ENCODE measurements around the gene WDR55.

DNA sequence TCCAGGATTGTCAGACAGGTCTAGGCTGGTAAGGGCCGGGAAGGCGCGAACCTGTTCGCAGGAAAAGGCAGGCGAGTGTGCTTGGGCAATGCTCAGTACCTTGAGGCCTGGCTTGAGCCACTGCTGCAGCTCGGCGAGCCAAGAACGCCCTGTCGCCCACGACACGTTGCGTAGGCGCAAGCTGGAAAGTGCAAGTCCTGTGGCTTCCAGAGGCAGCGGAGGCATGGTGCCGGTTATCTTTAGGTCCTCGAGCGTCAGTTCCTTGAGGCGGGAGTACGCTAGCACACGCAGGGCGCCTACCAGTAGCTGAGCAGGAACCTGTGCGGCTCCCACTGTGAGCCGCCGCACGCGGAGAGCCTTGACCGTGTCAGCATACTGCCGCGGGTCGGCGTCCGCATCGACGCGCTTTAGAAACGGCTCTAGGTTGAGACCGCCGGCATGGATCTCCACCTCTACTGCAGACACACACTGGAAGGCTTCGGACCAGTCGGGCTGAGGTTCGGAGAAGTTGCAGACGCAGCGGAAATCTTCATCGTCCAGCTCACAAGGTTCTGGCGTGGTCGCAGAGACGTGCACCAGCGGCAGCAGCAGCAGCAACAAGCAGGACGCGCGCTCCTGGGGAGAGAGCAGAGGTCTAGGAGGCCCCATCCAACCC, 32.2 kb upstream of the WDR55 start:
- no peak for TF ChIP-seq NR2F2 (IDR thresholded peaks at IDR 0.05)
- TF ChIP-seq, protein P1, sequence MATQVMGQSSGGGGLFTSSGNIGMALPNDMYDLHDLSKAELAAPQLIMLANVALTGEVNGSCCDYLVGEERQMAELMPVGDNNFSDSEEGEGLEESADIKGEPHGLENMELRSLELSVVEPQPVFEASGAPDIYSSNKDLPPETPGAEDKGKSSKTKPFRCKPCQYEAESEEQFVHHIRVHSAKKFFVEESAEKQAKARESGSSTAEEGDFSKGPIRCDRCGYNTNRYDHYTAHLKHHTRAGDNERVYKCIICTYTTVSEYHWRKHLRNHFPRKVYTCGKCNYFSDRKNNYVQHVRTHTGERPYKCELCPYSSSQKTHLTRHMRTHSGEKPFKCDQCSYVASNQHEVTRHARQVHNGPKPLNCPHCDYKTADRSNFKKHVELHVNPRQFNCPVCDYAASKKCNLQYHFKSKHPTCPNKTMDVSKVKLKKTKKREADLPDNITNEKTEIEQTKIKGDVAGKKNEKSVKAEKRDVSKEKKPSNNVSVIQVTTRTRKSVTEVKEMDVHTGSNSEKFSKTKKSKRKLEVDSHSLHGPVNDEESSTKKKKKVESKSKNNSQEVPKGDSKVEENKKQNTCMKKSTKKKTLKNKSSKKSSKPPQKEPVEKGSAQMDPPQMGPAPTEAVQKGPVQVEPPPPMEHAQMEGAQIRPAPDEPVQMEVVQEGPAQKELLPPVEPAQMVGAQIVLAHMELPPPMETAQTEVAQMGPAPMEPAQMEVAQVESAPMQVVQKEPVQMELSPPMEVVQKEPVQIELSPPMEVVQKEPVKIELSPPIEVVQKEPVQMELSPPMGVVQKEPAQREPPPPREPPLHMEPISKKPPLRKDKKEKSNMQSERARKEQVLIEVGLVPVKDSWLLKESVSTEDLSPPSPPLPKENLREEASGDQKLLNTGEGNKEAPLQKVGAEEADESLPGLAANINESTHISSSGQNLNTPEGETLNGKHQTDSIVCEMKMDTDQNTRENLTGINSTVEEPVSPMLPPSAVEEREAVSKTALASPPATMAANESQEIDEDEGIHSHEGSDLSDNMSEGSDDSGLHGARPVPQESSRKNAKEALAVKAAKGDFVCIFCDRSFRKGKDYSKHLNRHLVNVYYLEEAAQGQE (IDR thresholded peaks at IDR 0.05) = peak; percentile 9
- TF ChIP-seq, protein P2, sequence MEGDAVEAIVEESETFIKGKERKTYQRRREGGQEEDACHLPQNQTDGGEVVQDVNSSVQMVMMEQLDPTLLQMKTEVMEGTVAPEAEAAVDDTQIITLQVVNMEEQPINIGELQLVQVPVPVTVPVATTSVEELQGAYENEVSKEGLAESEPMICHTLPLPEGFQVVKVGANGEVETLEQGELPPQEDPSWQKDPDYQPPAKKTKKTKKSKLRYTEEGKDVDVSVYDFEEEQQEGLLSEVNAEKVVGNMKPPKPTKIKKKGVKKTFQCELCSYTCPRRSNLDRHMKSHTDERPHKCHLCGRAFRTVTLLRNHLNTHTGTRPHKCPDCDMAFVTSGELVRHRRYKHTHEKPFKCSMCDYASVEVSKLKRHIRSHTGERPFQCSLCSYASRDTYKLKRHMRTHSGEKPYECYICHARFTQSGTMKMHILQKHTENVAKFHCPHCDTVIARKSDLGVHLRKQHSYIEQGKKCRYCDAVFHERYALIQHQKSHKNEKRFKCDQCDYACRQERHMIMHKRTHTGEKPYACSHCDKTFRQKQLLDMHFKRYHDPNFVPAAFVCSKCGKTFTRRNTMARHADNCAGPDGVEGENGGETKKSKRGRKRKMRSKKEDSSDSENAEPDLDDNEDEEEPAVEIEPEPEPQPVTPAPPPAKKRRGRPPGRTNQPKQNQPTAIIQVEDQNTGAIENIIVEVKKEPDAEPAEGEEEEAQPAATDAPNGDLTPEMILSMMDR (IDR thresholded peaks at IDR 0.05; ENCODE audit: low read depth, low read length, missing input control) = peak; percentile 5
- TF ChIP-seq, protein P3, sequence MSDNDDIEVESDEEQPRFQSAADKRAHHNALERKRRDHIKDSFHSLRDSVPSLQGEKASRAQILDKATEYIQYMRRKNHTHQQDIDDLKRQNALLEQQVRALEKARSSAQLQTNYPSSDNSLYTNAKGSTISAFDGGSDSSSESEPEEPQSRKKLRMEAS (IDR thresholded peaks at IDR 0.05) = no peak
- no peak for TF ChIP-seq TAF1 (conservative IDR thresholded peaks at IDR 0.05)
- TF ChIP-seq RXRA (IDR thresholded peaks at IDR 0.05) = no peak
- no peak for TF ChIP-seq RAD21 (IDR thresholded peaks at IDR 0.05)

Data from liver (tissue), 3 donors.